Midbrain (tissue), 1 donor: ENCODE results near the gene NLGN4X.

Experiments used
- DNase-seq: peaks from one replicate; lab custom pipeline; 2025; lab: John Stamatoyannopoulos, UW

NLGN4X gene

DNA sequence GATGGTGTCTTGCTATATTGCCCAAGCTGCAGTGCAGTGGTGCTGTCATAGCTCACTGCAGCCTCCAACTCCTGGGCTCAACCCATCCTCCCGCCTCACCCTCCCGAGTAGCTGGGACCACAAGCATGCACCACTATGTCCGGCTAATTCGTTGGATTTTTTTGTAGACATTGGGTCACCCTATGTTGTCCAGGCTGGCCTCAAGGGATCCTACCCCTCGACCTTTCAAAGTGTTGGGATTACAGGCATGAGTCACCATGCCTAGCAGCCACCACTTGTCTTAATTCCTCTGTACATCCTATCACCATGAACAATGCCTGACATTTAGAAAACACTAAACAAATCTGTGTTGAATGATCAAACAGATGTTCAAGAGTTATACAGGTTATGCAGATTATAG lies 76.7 kb downstream of the NLGN4X start:
- no peak for DNase-seq

DNA sequence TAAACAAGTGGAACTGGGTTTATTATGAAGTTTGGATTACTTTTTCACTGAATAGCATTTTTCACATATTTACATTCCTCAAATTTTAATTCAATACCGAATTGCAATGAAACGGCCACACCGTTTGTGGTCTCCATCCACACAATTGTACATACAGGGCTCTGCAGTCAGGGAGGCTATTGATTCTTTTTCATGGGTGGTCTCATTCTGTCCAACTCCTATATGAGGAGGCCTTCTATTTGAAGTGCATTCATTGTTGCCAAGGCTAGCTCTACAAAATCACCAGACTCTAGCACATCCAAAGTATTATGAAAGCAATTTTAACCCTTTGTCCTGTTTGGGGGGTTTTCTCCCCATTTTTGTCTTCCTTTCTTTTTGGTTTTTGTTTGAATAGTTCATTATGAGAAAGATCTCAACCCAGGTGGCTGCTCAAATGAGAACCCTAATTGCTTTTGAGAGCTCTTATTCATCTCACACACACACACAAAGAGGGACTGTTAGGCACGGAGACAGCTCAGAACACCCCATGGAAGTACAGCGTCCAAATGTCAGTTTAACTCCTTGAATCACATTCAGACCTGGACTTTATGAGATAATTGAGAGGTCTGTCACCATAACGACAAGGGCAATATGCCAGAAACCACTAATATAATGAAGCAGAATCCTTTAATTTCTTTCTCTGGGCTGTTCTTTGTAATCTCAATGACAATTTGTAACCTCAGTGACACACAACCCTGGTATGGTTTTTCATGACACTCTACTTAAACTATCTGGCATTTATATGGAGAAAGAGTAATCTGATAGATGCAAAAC lies 79.4 kb downstream of the NLGN4X start:
- no peak for DNase-seq

DNA sequence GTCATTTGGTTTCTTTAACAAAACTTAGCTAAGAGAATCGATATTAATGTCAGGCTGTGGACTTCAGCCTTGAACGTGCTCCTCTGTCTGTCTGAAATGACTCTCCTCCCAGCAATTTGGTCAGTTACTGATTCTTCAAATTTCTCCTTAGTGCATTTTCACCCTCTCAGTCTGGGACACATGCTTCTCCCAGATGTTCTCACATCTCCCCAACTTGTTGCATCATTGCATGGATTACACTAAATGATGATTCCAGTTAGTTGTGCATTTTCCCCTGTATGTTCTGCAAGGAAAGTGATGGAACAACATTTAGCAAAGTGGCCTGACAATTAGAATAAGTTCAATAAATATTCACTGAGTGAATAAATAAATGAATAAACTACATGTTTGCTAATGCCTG lies 94.4 kb downstream of the NLGN4X start:
- DNase-seq = no peak

DNA sequence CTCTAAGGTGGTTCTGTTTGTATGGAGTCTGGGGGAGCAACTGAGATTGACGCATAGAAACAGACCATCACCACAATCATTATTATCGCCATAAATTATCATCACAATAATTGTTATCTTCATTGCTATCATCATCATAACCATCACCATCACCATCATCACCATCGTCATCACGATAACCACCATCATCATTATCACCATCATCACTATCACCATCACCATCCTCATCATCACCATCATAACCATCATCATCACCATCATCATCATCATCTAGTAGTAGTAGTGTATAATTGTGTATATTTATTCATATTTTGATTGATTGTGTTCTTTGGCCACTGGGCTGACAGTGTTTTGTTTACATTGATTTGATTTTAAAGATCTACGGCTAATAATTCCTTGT lies 95.7 kb downstream of the NLGN4X start:
- no peak for DNase-seq

DNA sequence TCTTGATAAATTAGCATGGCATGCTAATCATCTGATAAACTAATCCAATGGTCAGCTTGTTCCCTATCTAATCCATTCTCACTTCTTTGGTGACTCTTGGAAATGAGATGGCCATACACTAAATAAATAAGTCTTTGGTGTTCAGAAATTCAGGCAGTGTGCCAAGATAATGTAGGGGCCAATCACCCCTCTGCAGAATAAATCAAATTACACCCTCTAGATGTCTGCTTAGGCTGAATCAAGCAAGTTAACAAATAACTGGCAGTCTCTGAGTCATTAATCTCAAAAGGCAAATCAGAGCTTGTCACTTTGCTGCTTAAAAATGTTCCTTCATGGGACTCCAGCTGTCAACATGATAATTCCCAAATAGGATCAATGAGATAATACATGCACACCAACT lies 97.4 kb downstream of the NLGN4X start:
- no peak for DNase-seq

DNA sequence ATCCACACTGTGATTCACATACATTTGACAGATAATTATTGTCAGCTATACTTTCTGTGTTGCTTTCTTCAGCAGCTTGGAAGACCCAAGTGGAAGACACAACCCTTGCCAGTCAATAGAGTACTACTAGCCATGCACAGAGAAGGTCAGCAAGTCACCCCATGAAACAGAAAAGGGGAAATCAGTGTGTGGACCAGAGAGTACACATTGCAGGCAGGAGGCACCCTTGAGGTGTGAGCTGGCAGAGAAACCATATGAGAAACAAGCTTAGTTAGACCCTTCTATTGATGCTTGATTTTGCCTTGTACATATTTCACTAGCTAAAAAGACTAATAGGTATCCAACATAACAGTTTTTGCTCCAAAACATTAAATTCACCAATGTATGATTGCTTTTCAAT lies 99.5 kb downstream of the NLGN4X start:
- DNase-seq = no peak

DNA sequence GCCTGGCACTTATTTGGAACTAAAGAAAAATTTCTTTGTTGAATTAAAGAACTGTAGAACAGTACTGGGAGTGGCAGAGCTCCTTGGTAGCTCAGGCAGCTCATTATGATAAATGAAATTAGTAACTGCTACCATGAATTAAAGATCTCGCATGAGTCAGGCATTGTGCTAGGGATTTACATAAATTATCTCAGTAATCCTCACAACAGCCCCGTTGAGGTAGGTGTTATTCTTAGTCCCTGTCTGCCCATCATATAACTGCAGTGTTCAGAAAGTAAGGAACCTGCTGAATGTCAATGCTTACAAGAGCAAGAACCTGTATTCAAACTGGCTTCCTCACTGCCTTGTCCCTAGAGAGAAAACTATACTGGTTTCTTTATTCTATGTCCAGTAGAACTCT lies 108.3 kb downstream of the NLGN4X start:
- DNase-seq = no peak

DNA sequence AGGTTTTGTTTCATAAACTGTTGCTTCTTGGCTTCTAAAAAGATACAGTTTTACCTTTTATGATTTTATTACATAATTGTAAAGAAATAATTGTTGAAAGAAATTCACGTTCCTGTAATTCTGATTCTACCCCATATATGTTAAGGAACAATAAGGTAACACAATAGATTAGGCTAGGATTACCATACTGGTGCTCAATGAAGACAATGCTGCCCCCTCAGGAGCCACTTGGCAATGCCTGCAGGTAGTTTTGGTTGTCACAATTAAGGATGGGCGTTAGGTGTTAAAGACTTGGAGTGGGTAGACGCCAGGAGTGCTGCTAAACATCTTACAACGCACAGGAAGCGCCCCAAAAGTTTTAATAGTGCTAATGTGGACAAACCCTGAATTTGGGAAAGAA lies 133.2 kb downstream of the NLGN4X start:
- no peak for DNase-seq

DNA sequence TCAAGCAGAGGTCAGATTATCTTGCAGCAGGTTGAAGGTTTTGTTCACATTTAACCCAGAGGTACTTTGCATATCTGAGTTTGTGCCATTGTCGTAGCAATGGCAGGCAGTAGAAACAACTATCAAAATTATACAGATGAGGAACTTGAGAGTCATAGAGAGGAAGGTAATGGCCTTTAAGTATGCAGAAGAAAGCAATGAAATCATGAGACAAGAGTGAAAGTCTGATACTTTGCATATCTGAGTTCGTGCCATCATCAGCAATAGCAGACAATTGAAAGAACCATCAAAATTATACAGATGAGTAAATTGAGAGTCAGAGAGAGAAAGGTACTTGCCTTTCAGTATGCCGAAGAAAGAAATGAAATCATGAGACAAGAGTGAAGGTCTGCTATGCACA lies 154.1 kb downstream of the NLGN4X start:
- no peak for DNase-seq

DNA sequence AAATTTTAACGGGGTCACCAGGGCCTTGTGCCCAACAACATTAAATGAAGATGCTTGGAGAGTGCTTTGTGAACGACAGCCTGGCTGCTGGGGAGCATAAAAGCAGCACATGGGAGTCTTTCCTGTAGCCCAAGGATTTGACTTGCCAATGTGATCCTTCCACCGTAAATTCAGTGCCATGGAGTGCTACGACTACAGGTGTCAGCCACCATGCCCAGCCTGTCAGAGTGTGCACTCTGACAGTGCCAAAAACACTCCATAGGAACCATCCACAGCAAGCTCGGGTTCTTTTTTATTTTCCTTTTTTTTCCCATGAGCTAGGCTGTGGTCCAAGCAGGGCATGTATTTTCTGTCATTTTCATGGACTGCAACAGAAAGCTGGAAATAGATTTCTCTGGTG lies 156.9 kb downstream of the NLGN4X start:
- DNase-seq = no peak

DNA sequence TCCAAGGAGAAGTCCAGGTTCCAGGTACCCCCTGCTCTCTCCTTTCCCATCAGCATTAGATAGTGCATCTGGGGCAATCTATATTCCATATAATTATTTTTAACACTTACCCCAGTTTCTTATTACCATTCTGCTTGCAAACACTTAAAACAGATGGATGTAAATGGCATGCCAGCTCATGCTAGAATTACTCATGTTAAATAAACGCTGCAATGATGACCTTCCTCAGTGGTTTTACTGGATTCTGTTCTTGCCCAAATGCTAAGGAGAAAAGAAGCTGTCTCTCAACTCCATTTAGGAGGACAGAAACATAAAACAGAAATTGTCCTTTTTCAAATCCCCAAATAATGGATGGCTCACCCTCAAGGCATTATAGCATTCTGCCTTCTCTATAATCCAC lies 161.1 kb downstream of the NLGN4X start:
- no peak for DNase-seq

DNA sequence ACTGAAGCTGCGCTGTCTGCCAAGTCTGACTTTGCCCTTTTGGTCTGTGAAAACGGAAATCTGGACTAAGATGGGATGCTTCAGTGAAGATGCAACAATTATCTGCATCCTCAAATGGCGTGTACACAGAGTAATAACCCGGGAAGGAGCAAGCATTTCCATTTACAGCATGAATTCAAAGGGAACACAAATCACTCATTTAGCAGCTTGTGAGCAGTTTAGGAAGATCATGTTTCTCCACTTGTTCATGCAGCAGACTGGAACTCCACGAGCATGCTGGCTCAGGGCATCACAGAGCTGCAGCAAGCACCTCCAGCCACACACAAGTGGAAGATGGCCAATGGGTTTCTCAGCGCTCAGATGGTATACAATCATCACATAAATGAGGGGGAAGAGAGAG lies 175.5 kb downstream of the NLGN4X start:
- no peak for DNase-seq

DNA sequence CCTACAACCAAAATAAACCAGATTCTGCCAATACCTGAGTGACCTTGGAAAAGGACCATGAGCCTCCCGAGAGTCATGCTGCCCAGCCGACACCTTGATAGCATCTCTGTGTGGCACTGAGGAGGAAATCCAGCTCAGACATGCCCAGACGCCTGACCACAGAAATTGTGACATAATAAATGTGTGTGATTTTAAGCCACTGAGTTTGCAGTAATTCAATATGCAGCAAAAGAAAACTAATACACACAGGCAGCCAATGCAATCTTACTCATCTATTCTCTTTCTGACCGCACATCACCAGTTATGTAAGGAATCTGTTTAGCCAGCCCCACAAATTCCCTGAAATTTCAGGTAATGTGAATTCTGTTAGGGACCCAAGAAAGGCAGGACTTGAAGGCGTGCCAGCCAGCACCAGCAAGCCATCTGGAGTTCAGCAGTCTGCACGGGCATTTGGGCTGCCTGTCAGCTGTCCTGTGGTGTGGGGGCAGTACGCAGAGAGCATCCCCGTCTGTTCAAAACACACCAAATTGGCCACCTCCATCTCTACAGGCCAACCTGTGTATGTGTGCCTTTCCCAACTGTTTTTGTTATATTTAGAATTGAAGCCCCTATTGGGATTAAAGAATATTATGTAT lies 176.4 kb downstream of the NLGN4X start:
- DNase-seq = no peak

DNA sequence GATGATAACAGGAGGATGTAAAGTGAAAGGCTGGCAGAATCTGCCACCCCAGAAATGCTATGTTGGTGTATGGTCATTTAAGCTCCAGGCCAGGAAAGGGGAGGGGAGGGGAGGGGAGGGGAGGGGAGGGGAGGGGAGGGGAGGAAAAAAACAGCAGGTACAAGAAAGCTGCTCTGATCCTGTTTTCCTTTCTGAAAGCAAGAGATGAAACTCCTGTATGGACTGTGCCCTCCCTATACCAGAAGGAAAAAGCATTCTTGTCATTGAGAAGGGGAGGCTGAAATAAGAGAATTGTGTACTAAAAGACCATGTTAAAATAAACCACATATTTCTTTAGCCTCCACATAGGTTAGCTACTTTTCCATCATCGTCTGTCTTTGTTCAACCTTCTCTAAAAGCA lies 179.5 kb downstream of the NLGN4X start:
- DNase-seq = no peak

DNA sequence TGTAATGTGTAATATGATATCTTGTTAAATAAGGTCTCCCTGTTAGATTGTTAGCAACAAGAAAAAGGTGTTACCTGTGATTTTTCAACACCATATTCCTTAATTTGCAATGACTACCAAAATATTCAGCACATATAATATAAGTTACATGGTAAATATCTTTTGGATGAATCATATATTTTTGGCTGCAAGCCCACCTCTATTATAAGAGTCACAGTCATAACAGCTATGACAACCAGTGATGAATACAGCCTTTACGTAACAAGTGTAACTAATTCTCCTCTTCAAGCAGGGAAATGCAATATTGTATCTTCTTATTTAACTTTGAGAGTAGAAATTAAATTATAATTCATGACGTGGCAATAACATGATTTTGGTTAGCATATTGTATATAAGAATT lies 187.0 kb downstream of the NLGN4X start:
- DNase-seq = no peak

DNA sequence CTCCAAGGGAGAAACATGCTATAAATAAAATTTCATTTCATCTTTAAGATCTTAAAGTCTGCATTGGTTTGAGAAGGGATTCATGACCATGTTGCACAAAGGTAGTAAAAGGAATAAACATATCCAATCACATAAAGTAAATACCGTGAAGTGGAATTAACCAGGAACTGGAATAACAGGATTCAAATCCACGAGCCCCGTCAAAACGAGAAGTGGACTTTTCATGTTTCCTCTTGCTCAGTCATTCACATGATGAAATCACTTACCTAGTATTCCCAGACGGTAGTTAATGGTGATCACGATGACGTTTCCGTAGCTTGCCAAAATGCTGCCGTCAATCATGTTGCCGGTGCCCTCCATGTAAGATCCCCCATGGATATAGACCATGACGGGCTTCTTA lies 199.7 kb downstream of the NLGN4X start:
- no peak for DNase-seq

DNA sequence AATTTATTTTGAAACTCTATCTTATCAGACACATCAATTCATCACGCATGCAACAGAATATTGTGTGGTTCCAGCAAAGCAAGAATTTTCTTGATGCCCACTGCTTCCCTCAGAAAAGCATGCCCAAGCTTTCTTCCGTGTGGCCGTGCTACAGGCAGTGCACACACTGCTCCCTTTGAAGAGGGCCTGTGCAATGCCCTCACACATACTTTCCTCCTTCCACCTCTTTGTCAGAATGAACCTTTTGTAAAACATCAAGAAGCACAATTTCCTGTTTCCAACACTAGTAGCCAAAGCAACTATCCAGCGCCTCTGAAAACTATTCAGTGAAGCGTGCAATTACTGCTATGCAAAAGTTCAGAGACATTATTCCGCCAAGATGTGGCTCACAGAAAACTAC lies 201.7 kb downstream of the NLGN4X start:
- DNase-seq = no peak

DNA sequence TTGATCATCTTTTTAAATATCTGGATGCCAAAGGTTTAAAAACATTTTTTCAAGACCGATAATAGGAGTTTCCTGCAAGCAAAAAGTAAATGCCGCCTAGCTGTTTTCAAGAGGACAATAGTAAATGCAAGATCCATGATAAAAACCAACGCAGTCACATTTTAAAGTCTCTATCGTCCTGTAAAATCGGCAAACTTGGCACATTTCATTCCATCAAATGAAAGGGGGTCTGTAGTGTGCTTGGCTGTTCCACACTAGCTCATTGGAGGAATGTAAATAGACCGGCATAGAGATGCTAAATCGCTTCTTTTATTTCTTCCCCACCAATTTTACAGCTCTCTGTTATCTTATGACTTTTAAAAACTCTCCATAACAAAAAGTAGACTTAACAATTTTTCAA lies 202.2 kb downstream of the NLGN4X start:
- DNase-seq = no peak

DNA sequence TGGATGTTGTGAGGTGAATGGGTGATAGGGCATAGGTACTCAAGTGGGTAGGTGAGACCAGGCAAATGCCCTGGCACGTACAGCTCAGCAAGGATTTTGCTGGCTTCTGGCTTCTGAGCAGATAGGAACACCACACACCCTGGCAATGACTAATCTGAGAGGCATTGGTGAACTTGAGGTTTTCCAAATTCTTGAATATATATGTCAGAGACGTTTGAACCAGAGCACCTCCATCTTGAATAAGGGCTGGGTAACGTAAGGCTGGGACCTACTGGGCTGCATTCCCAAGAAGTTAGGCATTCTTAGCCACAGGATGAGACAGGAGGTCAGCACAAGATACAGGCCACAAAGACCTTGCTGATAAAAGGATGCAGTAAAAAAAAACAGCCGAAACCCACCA lies 204.5 kb downstream of the NLGN4X start:
- DNase-seq = no peak

DNA sequence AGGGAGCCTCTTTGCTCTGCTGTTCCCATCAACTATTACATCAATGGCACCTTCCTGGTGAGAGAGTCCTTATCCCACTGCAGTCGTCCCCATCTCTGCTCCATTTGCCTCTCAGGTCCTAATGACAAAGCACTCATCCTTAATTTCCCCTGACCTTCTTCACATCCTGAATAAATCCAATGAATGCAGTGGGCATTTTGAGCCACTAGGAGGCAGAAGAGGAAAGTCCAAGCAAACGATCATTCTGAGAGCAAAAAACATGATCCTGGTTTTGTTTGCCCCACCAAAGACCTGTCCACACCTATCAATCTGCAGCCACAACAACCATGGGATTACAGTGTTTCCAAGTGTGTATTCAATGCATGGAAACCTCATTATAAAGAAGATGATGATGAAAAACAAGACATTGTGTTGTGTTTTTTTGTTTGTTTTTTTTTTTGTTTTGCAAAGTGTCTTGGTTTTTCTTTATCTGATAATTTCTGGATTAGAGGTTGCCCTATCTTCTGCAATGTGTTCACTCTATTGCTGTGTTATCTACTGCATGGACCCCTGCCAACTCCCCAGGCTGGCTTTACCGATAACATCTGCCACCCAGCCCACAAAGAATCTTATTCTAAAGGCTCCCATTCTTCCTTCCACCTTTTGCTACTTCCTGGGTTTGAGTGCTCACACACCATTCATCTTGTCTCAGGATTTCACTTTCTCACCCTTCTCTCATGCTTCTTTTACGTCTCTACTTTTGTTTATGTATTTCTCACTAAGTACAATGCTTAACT lies 207.2 kb downstream of the NLGN4X start:
- peak; percentile 62 for DNase-seq

DNA sequence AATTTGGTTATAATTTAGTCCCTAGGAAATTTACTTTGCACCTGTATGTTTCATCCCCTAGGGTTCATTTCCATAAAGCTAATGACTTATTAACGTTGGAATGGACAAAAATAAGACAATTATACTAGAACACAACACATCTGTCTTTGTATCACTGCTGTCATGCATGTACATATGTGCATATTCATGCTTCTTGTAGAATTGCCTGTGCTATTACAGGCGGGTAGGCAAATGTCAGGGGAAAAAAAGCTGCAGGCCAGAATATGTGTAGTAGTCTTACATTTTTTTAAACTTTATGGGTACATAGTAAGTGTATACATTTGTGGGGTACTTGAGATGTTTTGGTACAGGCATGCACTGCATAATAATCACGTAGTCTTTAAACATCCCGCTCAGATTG lies 209.6 kb downstream of the NLGN4X start:
- no peak for DNase-seq

DNA sequence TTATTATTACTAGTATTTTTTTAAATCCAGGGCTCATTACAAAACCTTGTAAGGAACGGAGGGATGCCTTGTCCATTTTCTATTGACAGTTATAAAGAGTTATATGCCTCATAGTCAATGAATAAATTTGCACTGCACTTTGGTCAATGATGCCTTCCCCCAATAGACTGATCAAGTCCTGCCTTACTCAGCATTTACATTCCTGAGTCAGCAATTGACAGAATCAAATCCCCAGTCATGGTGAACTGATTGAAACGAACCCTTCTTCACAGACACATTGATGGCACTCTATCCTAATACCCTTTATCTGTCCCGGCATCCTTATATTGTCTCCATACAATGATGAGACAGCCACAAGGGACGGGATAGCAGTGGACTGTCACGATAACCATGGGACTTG lies 213.2 kb downstream of the NLGN4X start:
- no peak for DNase-seq

DNA sequence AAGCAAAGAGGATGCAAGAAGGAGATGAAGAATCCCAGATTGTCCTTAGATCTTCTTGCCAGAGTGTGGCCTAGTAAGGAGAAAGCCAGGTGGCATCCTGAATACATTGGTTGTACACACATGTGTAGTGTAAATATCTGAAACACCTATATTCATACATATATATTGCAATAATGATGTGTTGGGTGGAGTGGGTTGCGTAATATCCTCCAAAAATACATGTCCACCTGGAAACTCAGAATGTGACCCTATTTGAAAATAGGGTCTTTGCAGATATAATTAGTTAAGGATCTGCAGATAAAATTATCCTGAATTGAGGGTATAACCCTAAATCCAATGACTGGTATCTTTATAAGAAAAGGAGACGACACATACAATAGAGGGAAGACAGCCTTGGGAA lies 216.3 kb downstream of the NLGN4X start:
- DNase-seq = no peak
